Hematopoietic multipotent progenitor cell (in vitro differentiated cells): Measurements from ENCODE around the gene EFEMP2. TPM values are rescaled to one million over a fixed set of nuclear protein-coding genes. Genes with fewer than 3 reads are reported as not detected.
"Not testable (repeated sequence)": the region's sequence is repeated elsewhere in the genome, so short reads cannot be mapped to it uniquely, and the experiment has no call there.

Experiments used
- DNase-seq, 3 donors: peaks; one replicate each; pipeline ENCODE4 v3.0.0-alpha.2; 2011 to 2015; ENCODE audit warnings: low read depth in 2 of 3, low spot score in 2 of 3
- total RNA-seq: library from RNA; depleted of rRNA; stranded (reverse); fragments of >200 nt; gene quantifications from one replicate; pipeline ENCODE4 v1.2.3, GENCODE V29; 2012

EFEMP2 gene
- total RNA-seq, 1 donor, result 13.7 TPM

DNA sequence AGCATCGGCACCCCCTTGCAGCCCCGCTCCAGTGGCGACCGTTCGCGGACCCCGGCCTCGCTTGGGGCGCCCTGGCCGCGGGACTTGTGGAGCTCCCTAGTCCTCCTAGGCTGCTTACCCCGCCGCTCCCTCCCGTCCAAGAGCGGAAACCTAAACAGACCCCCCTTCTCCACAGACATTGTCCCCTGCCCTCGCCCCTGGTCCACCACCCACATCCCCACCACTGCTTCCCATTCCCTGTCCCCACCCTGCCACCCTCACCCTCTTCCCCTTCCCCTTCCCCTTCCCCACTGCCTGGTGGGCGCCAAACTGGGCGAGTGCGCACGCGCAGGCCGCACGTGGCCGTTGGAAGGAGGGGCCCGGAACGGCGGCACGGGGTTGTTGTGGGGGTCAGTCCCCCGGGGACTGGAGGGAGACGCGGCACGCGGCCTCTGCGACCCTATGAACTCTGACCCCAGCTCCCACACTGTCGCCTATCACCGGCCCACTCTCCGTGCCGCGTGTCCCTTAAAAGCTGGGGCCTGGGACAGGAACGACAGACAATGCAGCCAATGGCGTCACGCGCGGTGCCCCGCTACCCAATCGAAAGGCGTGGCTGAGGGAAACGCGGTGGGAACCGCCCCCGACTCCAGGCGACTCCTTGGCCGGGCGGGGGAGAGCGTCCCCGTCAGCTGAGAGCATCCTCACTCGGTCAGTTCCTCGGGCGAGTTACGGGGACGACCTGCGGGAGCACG is 39.1 kb downstream of the EFEMP2 start, which contains the start of gene SNX32:
SNX32 (plus strand) TSS at position 667 of the 734 bp plus-strand sequence. CDS start 103 bp downstream, outside the sequence.
- peak; percentile 77 to 96 (median 92) for DNase-seq

DNA sequence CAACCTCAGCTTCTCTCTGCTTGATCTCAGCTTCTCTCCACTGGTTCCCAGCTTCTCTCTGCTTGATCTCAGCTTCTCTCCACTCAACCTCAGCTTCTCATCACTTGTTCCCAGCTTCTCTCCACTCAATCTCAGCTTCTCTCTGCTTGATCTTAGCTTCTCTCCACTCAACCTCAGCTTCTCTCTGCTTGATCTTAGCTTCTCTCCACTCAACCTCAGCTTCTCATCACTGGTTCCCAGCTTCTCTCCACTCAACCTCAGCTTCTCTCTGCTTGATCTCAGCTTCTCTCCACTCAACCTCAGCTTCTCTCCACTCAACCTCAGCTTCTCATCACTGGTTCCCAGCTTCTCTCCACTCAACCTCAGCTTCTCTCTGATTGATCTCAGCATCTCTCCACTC is 40.4 kb downstream of the EFEMP2 start:
- not testable (repeated sequence) for DNase-seq

DNA sequence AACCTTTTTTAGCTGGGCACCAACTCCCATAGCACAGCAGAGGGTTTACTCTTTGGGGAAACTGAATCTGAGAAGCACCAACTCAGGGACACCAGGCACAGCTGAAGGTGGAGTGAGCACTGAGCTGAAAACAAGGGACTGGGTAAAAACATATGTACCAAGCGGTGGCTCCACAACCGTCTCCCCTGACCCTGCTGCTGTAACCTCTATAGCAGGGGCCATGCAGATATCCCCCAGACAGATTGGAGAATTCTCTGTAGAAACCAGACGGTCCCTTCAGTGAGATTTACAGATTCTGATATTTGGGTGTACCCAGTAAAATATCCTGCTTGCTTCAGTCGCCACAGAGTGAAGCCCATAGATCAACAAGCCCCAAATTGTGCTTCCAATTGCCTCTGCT is 43.1 kb downstream of the EFEMP2 start:
- no peak for DNase-seq

DNA sequence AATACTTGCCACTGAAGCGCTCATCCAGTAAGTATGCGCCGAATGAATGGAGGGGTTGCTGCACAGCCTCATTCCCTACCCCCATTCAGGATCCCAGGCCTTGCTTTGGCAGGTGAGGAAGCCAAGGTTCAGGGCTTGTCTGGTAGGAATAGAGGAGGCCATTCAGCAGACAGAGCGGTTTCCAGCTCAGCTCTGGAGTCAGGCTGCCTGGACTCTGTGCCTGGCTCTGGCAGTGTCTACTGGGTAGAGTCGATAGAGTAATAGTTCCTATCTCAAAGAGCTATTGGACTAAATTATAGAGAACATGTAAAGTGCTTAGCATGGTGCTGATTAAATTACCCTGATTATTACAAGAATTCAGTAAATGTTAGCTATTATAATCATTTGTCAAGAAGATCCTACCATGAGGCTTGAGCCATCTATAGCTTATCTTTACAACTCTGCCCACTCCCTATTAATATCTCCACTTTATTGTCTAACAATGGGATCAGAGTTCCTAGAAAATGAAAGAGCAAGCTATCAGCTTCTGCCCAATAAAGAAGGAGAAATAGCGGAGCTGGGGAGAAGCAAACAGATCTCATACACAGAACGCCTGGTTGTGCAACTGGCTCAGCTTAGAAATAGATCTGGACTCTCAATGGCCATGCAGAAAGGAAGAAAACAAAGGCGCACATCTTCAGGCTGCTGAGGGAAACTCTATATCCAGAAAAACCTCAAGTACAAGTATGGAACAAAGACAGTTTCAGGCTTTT is 45.4 kb downstream of the EFEMP2 start:
- no peak for DNase-seq

DNA sequence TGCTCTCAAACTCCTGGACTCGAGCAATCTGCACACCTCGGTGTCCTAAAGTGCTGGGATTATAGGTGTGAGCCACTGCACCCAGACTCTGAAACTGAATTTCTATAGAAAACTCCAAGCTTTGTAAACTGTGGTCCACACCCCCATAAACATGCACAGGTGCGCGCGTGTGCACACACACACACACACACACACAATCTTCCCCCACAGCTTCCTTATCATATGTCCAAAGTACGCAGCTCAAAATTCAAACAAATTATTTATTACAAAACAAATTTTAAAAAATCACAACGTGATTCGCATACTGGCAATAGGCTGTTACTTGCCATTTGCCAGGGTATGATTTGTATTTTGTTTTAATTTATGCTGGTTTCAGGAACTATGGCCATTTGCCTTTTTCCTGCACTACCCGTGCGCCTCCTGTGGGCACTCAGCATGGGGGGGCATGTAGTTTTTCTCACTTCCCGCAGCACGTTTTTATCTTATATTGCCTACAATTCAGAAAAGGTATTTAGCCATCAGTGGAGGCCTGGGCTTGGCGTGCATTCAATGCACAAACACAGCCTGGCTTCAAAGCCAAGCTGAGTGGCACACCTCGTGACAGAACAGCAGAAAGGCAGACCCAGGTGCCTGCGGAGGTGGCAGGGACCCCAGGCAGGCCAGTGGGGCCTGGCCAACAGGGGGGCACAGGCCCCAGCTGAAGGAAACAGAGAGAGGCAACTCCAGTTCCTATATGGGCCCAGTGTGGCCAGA is 49.6 kb downstream of the EFEMP2 start:
- DNase-seq, result no peak

DNA sequence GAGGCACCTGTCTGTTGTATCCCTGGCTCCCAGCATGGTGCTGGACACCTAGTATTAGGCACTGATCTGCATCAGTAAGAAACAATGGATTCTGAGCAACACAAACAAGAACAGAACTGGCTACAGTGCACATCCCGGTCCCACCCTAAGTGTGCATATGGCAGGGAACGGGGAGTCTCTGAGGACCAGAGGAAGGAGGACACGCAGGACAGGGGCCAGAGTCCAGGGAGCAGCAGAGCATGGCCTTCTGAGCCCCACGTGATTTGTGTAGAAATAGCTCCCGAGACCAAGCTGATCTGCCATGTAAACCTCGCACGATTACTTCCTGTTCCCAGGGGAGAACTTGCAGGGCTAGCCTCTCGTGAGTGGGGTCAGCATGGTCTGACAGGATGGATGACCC is 51.5 kb downstream of the EFEMP2 start:
- no peak for DNase-seq

DNA sequence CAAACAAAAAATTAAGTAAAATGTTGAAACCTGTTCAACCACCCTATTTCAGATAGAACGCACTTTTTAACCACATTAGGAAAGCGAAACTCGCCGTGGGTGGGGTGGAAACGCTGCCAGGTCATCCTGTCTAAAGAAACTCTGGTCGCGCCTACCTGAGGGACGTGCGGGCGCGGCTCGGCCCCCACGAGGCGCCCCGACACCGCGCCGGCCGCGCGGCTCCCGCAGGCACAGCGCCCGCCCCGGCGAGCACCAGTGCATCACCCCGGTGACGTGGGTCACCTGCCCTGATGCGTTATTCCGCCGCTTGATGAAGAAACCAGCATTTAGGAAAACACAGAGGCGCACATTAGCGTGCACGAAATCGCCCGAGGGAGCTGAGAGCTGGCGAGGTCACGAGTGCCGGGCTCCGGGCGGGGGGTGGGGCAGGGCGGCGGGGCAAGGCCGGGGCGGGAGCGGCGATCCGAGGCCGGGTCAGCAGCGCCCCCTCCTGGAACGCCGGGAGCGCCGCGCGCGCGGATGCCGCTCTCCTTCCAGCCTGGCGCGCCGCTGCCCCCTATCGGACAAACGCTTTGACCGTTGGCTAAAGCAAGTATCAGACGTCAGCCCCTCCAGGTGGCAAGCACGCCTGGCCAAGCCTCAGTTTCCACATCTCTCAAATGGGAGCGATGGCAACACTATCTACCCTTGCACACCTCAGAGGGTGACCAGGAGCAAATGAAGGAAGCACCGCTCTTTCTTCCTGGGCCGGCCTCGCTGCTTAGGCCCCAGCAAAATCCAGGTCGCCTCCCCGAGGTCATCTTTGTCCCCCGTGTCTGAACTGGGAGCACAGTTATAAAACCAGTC is 54.5 kb downstream of the EFEMP2 start:
- DNase-seq, result peak; percentile 90 to 93 (median 91)

DNA sequence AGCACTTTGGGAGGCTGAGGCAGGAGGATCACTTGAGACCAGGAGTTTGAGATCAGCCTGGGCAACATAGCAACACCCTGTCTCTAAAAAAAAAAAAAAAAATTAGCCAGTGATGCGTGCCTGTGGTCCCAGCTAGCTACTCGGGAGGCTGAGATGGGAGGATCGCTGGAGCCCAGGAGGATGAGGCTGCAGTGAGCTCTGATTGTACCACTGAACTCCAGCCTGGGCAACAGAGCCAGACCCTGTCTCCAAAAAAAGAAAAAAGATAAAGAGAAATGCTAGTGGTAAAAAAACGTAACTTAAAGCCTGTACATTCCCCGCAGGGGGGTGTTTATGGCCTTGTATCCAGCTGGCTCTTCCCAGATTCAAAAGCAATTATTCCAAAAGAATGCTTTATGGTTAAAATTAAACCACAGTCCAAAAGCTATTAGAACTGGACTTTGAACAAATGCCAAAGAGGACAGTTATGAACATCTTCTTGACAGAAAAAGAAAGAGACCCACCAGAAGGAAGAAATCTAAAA is 55.2 kb downstream of the EFEMP2 start:
- no peak for DNase-seq

DNA sequence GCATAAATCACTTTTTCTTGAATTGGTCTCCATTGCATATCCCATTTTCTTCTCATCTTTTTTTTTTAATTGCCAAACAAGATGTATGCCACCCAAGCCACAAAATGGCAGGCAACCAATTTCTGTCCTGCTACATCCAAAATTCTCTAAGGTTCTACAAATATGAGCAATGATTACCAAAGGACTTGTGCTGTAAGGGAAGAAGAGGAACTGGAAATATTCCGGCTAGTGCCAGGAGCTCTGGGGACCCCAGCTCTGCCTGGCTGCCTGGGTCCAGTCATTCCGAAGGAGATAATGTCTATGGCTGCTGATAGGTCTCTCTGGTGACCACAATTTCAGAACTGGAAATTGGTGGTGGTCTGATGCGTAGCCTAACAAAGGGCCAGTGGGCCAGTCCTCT is 55.9 kb downstream of the EFEMP2 start:
- DNase-seq, result no peak

Other genes starting within 250 kb of the EFEMP2 start
- gene SIPA1, start 234.7 kb downstream of the EFEMP2 start, total RNA-seq, result 154 TPM
- gene RELA, start 209.9 kb downstream of the EFEMP2 start, total RNA-seq, result 107 TPM
- 75.7 TPM for gene KAT5, start 160.5 kb downstream of the EFEMP2 start, total RNA-seq
- gene RNASEH2C, start 152.0 kb downstream of the EFEMP2 start, total RNA-seq, result 77.8 TPM
- 16.2 TPM for gene AP5B1, start 91.8 kb downstream of the EFEMP2 start, total RNA-seq
- 0.27 TPM for gene OVOL1, start 85.7 kb downstream of the EFEMP2 start, total RNA-seq
- 4.3 TPM for gene SNX32, start 38.8 kb downstream of the EFEMP2 start, total RNA-seq
- 701 TPM for gene CFL1, start 14.6 kb downstream of the EFEMP2 start, total RNA-seq
- gene MUS81, start 12.4 kb downstream of the EFEMP2 start, total RNA-seq, result 85.1 TPM
- gene CTSW, start 7.0 kb upstream of the EFEMP2 start, total RNA-seq, result 95.9 TPM
- 193 TPM for gene FIBP, start 15.7 kb upstream of the EFEMP2 start, total RNA-seq
- 43.6 TPM for gene CCDC85B, start 17.9 kb upstream of the EFEMP2 start, total RNA-seq
- 24.5 TPM for gene FOSL1, start 27.6 kb upstream of the EFEMP2 start, total RNA-seq
- 52.8 TPM for gene C11orf68, start 46.3 kb upstream of the EFEMP2 start, total RNA-seq
- gene DRAP1, start 46.6 kb upstream of the EFEMP2 start, total RNA-seq, result 104 TPM
- not detected for gene TSGA10IP, start 72.7 kb upstream of the EFEMP2 start, total RNA-seq
- 62.2 TPM for gene SART1, start 88.9 kb upstream of the EFEMP2 start, total RNA-seq
- 22.6 TPM for gene EIF1AD, start 129.4 kb upstream of the EFEMP2 start, total RNA-seq
- 21.5 TPM for gene BANF1, start 129.7 kb upstream of the EFEMP2 start, total RNA-seq
- gene CST6, start 139.2 kb upstream of the EFEMP2 start, total RNA-seq, result not detected
- 0.27 TPM for gene CATSPER1, start 153.7 kb upstream of the EFEMP2 start, total RNA-seq
- 3.2 TPM for gene GAL3ST3, start 176.4 kb upstream of the EFEMP2 start, total RNA-seq
- gene SF3B2, start 179.6 kb upstream of the EFEMP2 start, total RNA-seq, result 197 TPM
- gene PACS1, start 197.5 kb upstream of the EFEMP2 start, total RNA-seq, result 75.9 TPM